ENCODE results near the gene MLLT6.

MLLT6 gene

GRCh38 chr17:38660097-38661025 lies 44.7 kb upstream of the MLLT6 start:
- no peak for DNase-seq (ENCODE audit: low read depth, low spot score)
- POLR2A ChIA-PET, result no interaction called here
- TF ChIP-seq CTCF (IDR thresholded peaks at IDR 0.05; ENCODE audit: insufficient read depth, low read length, missing control alignments), result no peak
- CTCF ChIA-PET, result interaction anchor here (1.1 to 16.0 kb wide), 7 partner anchors 6 to 169 kb away, joined by 3 to 310 read pairs (median 5); partner anchors contain the start of gene EPOP
- H3K4me3 ChIP-seq (ENCODE audit: low read depth, low read length), result no peak overlapping the region

- CTCF ChIA-PET, result interaction anchor here (0.6 to 16.0 kb wide), 27 partner anchors 9 to 314 kb away, joined by 3 to 310 read pairs (median 5); partner anchors contain the start of genes ARHGAP23 and EPOP
- POLR2A ChIA-PET, result interaction anchor here (0.9 kb wide), 1 partner anchor 151 kb away, joined by 4 read pairs; no protein-coding TSS in a partner anchor
- no peak overlapping the region for H3K4me3 ChIP-seq (ENCODE audit: low read depth, low read length)
- TF ChIP-seq CTCF (IDR thresholded peaks at IDR 0.05; ENCODE audit: insufficient read depth, low read length, missing control alignments), result peak; percentile 90
- DNase-seq (ENCODE audit: low read depth, low spot score), result no peak
Measured at GRCh38 chr17:38663125-38663751, 41.8 kb upstream of the MLLT6 start.

- CTCF ChIA-PET, result interaction anchor here (0.7 to 16.0 kb wide), 23 partner anchors 8 to 315 kb away, joined by 3 to 310 read pairs (median 6); partner anchors contain the start of genes ARHGAP23 and EPOP
- POLR2A ChIA-PET, result no interaction called here
- DNase-seq (ENCODE audit: low read depth, low spot score), result no peak
Measured at GRCh38 chr17:38663964-38664644, 41.0 kb upstream of the MLLT6 start.

GRCh38 chr17:38667099-38667786 lies 37.8 kb upstream of the MLLT6 start:
- ChIA-PET CTCF (interaction anchor here (0.7 to 16.0 kb wide), 38 partner anchors 9 to 344 kb away, joined by 3 to 310 read pairs (median 4); partner anchors contain the start of gene SOCS7), POLR2A (interaction anchor here (1.2 kb wide), 1 partner anchor 156 kb away, joined by 4 read pairs; no protein-coding TSS in a partner anchor)
- H3K4me3 ChIP-seq (ENCODE audit: low read depth, low read length), result no peak overlapping the region
- TF ChIP-seq CTCF (IDR thresholded peaks at IDR 0.05; ENCODE audit: insufficient read depth, low read length, missing control alignments), result peak; percentile 98
- DNase-seq (ENCODE audit: low read depth, low spot score), result no peak

More at GRCh38 chr17:38663964-38664644, 41.0 kb upstream of the MLLT6 start:
- no peak for TF ChIP-seq CTCF (IDR thresholded peaks at IDR 0.05; ENCODE audit: insufficient read depth, low read length, missing control alignments)
- no peak overlapping the region for H3K4me3 ChIP-seq (ENCODE audit: low read depth, low read length)

GRCh38 chr17:38667787-38668122 lies 37.3 kb upstream of the MLLT6 start:
- ChIA-PET POLR2A (interaction anchor here (0.8 to 1.2 kb wide), 2 partner anchors 157 to 159 kb away, joined by 3 to 4 read pairs; no protein-coding TSS in a partner anchor), CTCF (interaction anchor here (0.7 to 16.0 kb wide), 32 partner anchors 9 to 345 kb away, joined by 3 to 310 read pairs (median 4); partner anchors contain the start of gene SOCS7)
- H3K4me3 ChIP-seq (ENCODE audit: low read depth, low read length), result no peak overlapping the region
- TF ChIP-seq CTCF (IDR thresholded peaks at IDR 0.05; ENCODE audit: insufficient read depth, low read length, missing control alignments), result no peak
- no peak for DNase-seq (ENCODE audit: low read depth, low spot score)

All from AG04449 (cell line).